PC-3 (cell line): ENCODE results near the gene AP3B1.

ENCODE experiments used
- EZH2 ChIP-seq: fragments of 300-600 bp; sonication (generic); IDR thresholded peaks from one replicate; pipeline ENCODE4 v1.6.1; 2017; ENCODE audit warnings: antibody characterized with exemption, mild to moderate bottlenecking, low read length; ENCODE audit not compliant: unreplicated experiment
- EZH2phosphoT487 ChIP-seq: fragments of 300-600 bp; sonication (generic); IDR thresholded peaks from 2 replicates; pipeline ENCODE4 v1.6.1; 2018; ENCODE audit warnings: mild to moderate bottlenecking, antibody characterized with exemption, low read length, borderline replicate concordance

DNA sequence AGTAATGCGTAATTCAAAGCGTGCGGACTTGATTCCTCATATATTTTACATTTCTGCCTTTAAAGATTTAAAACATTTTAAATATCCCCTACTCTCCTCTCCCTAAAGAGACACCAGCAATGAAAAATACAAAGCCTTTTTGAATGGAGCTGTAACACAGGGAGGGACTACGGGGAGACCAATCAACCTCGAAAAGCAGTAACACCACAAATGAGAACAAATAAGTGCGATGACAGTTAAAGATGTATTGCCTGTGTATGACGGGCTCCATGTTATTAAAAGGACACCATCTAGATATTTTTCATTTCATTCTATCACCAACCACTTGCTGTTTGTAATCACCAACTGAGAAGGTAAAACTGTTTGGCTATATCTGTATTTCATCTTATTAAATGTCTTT, 288.0 kb downstream of the AP3B1 start:
- TF ChIP-seq EZH2phosphoT487 (no peak), EZH2 (no peak)
